ENCODE data around the gene HSPA1B. TPM values are rescaled to one million over a fixed set of nuclear protein-coding genes. Genes with fewer than 3 reads are reported as not detected.
"Not testable (repeated sequence)": the region's sequence is repeated elsewhere in the genome, so short reads cannot be mapped to it uniquely, and the experiment has no call there.

The HSPA1B gene
- total RNA-seq, 1 donor from 2014 or later, result 613 TPM

DNA sequence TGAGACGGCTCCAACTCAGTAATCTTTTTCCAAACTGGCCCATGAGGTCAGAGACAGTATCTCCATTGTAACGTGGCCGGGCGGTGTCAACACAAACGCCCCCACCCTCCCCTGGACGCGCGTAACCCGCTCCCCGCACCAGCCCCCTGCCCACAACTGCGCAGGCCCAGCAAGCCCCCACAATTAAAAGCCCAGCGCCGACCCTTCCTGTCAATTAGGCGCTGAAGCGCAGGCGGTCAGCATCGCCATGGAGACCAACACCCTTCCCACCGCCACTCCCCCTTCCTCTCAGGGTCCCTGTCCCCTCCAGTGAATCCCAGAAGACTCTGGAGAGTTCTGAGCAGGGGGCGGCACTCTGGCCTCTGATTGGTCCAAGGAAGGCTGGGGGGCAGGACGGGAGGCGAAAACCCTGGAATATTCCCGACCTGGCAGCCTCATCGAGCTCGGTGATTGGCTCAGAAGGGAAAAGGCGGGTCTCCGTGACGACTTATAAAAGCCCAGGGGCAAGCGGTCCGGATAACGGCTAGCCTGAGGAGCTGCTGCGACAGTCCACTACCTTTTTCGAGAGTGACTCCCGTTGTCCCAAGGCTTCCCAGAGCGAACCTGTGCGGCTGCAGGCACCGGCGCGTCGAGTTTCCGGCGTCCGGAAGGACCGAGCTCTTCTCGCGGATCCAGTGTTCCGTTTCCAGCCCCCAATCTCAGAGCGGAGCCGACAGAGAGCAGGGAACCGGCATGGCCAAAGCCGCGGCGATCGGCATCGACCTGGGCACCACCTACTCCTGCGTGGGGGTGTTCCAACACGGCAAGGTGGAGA is 12.3 kb upstream of the HSPA1B start, which contains the start of the genes HSPA1A and HSPA1L:
Gene HSPA1A, plus strand, starts transcription at position 519 of the 814 bp plus-strand sequence. Its CDS starts 214 bp downstream, at position 733.
Gene HSPA1L, minus strand, starts transcription at position 259 of the 814 bp plus-strand sequence. CDS start 3,311 bp downstream, outside the sequence.
- H3K9me3 ChIP-seq, result no peaks in the 10 kb centered on the region
- peak; percentile 90 to 98 for DNase-seq (ENCODE audit: low spot score in 2 of 2)
- peak within 1 kb of the TSS; percentile 96 for H3K27ac ChIP-seq
- TF ChIP-seq, protein P1, sequence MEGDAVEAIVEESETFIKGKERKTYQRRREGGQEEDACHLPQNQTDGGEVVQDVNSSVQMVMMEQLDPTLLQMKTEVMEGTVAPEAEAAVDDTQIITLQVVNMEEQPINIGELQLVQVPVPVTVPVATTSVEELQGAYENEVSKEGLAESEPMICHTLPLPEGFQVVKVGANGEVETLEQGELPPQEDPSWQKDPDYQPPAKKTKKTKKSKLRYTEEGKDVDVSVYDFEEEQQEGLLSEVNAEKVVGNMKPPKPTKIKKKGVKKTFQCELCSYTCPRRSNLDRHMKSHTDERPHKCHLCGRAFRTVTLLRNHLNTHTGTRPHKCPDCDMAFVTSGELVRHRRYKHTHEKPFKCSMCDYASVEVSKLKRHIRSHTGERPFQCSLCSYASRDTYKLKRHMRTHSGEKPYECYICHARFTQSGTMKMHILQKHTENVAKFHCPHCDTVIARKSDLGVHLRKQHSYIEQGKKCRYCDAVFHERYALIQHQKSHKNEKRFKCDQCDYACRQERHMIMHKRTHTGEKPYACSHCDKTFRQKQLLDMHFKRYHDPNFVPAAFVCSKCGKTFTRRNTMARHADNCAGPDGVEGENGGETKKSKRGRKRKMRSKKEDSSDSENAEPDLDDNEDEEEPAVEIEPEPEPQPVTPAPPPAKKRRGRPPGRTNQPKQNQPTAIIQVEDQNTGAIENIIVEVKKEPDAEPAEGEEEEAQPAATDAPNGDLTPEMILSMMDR (IDR thresholded peaks at IDR 0.05), result no peak
- H3K36me3 ChIP-seq, result no peaks in the 10 kb centered on the region
- intact Hi-C loops (cut with DNase I), result loop anchor here (2.0 to 10.0 kb wide), 2 partner anchors 20 to 1160 kb away; partner anchors contain the start of gene VARS1
- H3K4me3 ChIP-seq, result peak within 1 kb of the TSS; percentile 50 to 72
- peaks cover 7 to 24% of the 10 kb centered on the region in 2 donors for H3K4me1 ChIP-seq
- H3K27me3 ChIP-seq, result no peaks in the 10 kb centered on the region

DNA sequence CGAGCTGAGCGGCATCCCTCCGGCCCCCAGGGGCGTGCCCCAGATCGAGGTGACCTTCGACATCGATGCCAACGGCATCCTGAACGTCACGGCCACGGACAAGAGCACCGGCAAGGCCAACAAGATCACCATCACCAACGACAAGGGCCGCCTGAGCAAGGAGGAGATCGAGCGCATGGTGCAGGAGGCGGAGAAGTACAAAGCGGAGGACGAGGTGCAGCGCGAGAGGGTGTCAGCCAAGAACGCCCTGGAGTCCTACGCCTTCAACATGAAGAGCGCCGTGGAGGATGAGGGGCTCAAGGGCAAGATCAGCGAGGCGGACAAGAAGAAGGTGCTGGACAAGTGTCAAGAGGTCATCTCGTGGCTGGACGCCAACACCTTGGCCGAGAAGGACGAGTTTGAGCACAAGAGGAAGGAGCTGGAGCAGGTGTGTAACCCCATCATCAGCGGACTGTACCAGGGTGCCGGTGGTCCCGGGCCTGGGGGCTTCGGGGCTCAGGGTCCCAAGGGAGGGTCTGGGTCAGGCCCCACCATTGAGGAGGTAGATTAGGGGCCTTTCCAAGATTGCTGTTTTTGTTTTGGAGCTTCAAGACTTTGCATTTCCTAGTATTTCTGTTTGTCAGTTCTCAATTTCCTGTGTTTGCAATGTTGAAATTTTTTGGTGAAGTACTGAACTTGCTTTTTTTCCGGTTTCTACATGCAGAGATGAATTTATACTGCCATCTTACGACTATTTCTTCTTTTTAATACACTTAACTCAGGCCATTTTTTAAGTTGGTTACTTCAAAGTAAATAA is 10.2 kb upstream of the HSPA1B start:
- Histone ChIP-seq H3K4me1 (peaks cover 10 to 33% of the 10 kb centered on the region in 2 donors), H3K27ac (peak overlapping the region; percentile 58 to 99), H3K4me3 (peak overlapping the region; percentile 59 to 63)
- H3K27me3 ChIP-seq; H3K9me3 ChIP-seq; DNase-seq (ENCODE audit: low spot score in 2 of 2); H3K36me3 ChIP-seq: not testable (repeated sequence)
- intact Hi-C loops (cut with DNase I), result loop anchor here (10.0 kb wide), 1 partner anchor 1157 kb away; no protein-coding TSS in a partner anchor
- TF ChIP-seq, protein P1 (IDR thresholded peaks at IDR 0.05), result peak in 1 of 3 experiments; percentile 26

DNA sequence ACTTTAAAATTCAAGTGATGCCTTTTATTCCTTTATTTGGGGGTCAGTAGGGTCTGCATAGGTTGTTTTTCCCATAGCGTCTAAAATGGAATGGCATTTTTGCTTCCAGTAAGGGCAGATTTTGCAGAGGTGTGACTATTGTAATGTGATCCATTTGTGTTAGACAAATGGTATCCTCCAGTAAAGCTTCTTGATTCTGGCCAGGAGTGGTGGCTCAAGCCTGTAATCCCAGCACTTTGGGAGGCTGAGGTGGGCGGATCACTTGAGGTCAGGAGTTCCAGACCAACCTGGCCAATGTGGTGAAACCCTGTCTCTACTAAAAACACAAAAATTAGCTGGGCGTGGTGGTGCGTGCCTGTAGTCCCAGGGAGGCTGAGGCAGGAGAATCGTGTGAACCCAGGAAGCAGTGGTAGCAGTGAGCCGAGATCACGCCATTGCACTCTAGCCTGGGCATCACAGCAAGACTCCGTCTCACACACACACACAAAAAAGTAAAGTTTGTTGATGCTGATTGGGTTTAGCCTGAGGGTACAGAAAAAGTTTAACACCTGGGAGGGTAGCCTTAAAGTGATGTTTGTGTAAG is 9.5 kb upstream of the HSPA1B start:
- H3K27ac ChIP-seq, result peak overlapping the region; percentile 58 to 99
- H3K4me1 ChIP-seq, result peaks cover 12 to 37% of the 10 kb centered on the region in 2 donors
- H3K4me3 ChIP-seq, result peak overlapping the region; percentile 59 to 63
- H3K27me3 ChIP-seq; DNase-seq (ENCODE audit: low spot score in 2 of 2); H3K36me3 ChIP-seq; H3K9me3 ChIP-seq: not testable (repeated sequence)
- intact Hi-C loops (cut with DNase I), result loop anchor here (10.0 kb wide), 1 partner anchor 1157 kb away; no protein-coding TSS in a partner anchor

DNA sequence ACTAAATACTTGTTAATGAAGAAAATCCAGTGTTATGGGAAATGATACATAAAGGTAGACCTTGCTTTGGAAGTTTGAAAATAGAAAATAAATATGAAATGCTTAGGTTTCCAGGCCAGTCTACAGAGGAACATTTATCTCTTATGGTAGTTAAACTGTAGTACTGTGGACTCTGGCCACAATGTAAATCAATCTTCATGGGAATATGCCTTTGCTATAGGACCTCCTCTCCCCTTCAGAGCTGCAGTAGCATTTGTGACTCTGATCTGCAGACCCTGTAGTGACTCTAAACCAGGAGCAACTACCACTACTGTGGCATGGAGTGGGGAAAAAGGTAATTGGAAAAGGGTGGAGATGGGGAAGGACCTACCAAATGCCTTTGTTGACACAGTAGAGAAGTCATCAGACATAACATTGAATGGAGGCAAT is 7.7 kb upstream of the HSPA1B start:
- peak overlapping the region; percentile 58 to 99 for H3K27ac ChIP-seq
- no peaks in the 10 kb centered on the region for H3K9me3 ChIP-seq
- H3K36me3 ChIP-seq, result no peaks in the 10 kb centered on the region
- peaks cover 10 to 35% of the 10 kb centered on the region in 2 donors for H3K4me1 ChIP-seq
- no peaks in the 10 kb centered on the region for H3K27me3 ChIP-seq
- intact Hi-C loops (cut with DNase I), result loop anchor here (10.0 kb wide), 1 partner anchor 1155 kb away; no protein-coding TSS in a partner anchor
- TF ChIP-seq, protein P1 (IDR thresholded peaks at IDR 0.05), result no peak
- DNase-seq (ENCODE audit: low spot score in 2 of 2), result no peak
- peak overlapping the region in 1 of 2 donors; percentile 59 for H3K4me3 ChIP-seq

DNA sequence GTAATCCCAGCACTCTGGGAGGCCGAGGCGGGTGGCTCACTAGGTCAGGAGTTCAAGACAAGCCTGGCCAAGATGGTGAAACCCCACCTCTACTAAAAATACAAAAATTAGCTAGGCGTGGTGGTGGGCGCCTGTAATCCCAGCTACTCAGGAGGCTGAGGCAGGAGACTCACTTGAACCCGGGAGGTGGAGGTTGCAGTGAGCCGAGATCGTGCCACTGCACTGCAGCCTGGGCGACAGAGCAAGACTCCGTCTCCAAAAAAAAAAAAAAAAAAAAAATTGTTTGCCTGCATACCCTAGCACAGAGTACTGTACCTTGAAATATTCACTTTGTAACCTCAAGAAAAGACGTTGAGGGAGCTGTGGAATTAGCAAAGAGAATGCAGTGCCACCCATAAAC is 7.1 kb upstream of the HSPA1B start:
- Histone ChIP-seq H3K4me3 (peak overlapping the region in 1 of 2 donors; percentile 75), H3K4me1 (peaks cover 10 to 36% of the 10 kb centered on the region in 2 donors), H3K27ac (peak overlapping the region; percentile 96 to 99)
- H3K9me3 ChIP-seq; intact Hi-C loops (cut with DNase I); DNase-seq (ENCODE audit: low spot score in 2 of 2); H3K27me3 ChIP-seq; H3K36me3 ChIP-seq: not testable (repeated sequence)
